22Rv1 (cell line): ENCODE data around the gene LSS.

ENCODE experiments used
- ZFX ChIP-seq: fragments of 450-650 bp; IDR thresholded peaks from 2 replicates; pipeline ENCODE4 v1.6.1; 2017; ENCODE audit warnings: antibody characterized with exemption, borderline replicate concordance
- TF ChIP-seq, protein P1 (sequence below): fragments of 450-650 bp; IDR thresholded peaks from 2 replicates; pipeline ENCODE4 v1.5.1; 2017; ENCODE audit warnings: mild to moderate bottlenecking

DNA sequence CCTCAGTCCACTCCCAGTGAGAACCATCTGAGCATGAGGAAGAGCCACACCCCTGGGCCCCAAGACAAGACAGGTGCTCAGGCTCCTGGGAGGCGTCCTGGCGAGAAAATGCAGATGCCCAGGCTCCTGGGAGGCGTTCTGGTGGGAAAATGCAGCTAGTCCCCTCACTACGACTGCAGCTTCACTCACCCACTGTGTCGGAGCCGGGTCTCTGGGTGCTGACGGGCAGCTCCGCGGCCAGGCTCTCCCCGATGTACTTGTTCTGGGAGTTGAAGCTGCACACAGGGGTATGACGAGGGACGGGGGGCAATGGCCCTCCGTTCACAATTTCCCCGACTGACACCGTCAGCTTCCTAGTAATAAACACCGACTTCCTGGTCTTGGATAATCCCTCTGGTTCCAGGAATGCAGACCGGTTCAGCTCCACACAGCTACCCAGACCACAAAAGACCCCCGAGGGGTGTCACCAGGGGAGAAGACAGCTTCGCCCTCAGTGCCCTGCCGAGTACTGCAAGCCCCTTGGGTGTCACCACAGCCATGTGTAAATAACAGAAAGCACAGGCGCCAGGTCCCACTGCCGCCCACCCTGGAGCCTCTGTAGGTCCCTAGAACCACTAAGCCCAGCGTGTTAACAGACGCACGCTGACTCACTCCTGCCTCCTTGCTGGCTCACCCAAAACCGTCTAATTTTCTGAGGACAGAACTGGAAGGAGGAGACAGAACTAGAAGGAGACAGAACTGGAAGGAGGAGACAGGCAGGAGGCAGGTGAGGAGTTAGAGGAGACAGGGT is 37.4 kb upstream of the LSS start:
- TF ChIP-seq, protein P1, sequence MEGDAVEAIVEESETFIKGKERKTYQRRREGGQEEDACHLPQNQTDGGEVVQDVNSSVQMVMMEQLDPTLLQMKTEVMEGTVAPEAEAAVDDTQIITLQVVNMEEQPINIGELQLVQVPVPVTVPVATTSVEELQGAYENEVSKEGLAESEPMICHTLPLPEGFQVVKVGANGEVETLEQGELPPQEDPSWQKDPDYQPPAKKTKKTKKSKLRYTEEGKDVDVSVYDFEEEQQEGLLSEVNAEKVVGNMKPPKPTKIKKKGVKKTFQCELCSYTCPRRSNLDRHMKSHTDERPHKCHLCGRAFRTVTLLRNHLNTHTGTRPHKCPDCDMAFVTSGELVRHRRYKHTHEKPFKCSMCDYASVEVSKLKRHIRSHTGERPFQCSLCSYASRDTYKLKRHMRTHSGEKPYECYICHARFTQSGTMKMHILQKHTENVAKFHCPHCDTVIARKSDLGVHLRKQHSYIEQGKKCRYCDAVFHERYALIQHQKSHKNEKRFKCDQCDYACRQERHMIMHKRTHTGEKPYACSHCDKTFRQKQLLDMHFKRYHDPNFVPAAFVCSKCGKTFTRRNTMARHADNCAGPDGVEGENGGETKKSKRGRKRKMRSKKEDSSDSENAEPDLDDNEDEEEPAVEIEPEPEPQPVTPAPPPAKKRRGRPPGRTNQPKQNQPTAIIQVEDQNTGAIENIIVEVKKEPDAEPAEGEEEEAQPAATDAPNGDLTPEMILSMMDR = no peak
- TF ChIP-seq ZFX = no peak
